Nephron progenitor cell (in vitro differentiated cells): ENCODE measurements around the gene GYPC.
"Not testable (repeated sequence)": the region's sequence is repeated elsewhere in the genome, so short reads cannot be mapped to it uniquely, and the experiment has no call there.

Experiments used
- DNase-seq: peaks from one replicate; pipeline ENCODE4 v3.0.0; 2021
- H3K27ac Mint-ChIP-seq: 2 replicates; pipeline ENCODE4 v1.8.0; 2021; ENCODE audit warnings: mild to moderate bottlenecking, moderate library complexity, mixed read lengths
- H3K27me3 Mint-ChIP-seq: 2 replicates; pipeline ENCODE4 v1.8.0; 2021; ENCODE audit warnings: mild to moderate bottlenecking, low read depth, mixed read lengths; ENCODE audit not compliant: poor library complexity
- H3K36me3 Mint-ChIP-seq: 2 replicates; pipeline ENCODE4 v1.8.0; 2021; ENCODE audit warnings: low read depth, mixed read lengths
- H3K4me1 Mint-ChIP-seq: 2 replicates; pipeline ENCODE4 v1.8.0; 2021; ENCODE audit warnings: mixed read lengths
- H3K4me3 Mint-ChIP-seq: 2 replicates; pipeline ENCODE4 v1.8.0; 2021; ENCODE audit warnings: mild to moderate bottlenecking, moderate library complexity, mixed read lengths
- H3K9me3 Mint-ChIP-seq: 2 replicates; pipeline ENCODE4 v1.8.0; 2021; ENCODE audit warnings: mild to moderate bottlenecking, moderate library complexity, mixed read lengths
- CTCF ChIP-seq: fragments of 200-600 bp; sonication (generic); IDR thresholded peaks from 2 replicates; pipeline ENCODE4 v1.5.0; 2021; ENCODE audit warnings: antibody characterized with exemption

Gene GYPC

DNA sequence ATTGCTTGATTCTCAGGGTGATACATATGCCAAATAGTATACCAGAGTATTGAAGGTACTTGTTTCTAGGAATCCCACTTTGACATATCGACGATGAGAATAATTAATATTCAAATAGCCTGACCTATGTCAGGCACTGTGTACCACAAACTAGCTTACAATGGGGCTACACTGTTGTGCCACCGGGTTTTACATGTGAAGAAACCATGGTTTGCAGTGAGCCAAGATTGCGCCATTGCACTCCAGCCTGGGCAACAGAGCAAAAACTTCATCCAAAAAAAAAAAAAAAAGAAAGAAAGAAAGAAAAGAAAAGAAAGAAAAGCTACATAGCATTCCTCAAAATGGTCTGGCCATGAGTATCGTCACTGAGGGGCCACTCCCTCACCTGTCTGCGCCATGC, 25.5 kb downstream of the GYPC start:
- Mint-ChIP-seq H3K36me3 (peaks cover 95% of the 10 kb centered on the region), H3K27ac (no peak overlapping the region), H3K9me3 (peaks cover 12% of the 10 kb centered on the region), H3K4me3 (no peak overlapping the region), H3K4me1 (peaks cover 18% of the 10 kb centered on the region), H3K27me3 (no peaks in the 10 kb centered on the region)
- no peak for DNase-seq
- TF ChIP-seq CTCF, result no peak

- peaks cover 17% of the 10 kb centered on the region for H3K9me3 Mint-ChIP-seq
- no peaks in the 10 kb centered on the region for H3K27me3 Mint-ChIP-seq
- no peak overlapping the region for H3K4me3 Mint-ChIP-seq
- TF ChIP-seq CTCF, result no peak
- DNase-seq, result no peak
- H3K27ac Mint-ChIP-seq, result no peak overlapping the region
- peaks cover 95% of the 10 kb centered on the region for H3K36me3 Mint-ChIP-seq
- no peaks in the 10 kb centered on the region for H3K4me1 Mint-ChIP-seq
Observed at GRCh38 chr2:126685629-126686028, 29.7 kb downstream of the GYPC start.

GRCh38 chr2:126686286-126686685, 30.3 kb downstream of the GYPC start:
- DNase-seq, result no peak
- H3K27me3 Mint-ChIP-seq, result no peaks in the 10 kb centered on the region
- no peak for TF ChIP-seq CTCF
- no peaks in the 10 kb centered on the region for H3K4me1 Mint-ChIP-seq
- H3K36me3 Mint-ChIP-seq, result peaks cover 95% of the 10 kb centered on the region
- H3K4me3 Mint-ChIP-seq, result no peak overlapping the region
- H3K9me3 Mint-ChIP-seq, result peaks cover 20% of the 10 kb centered on the region
- H3K27ac Mint-ChIP-seq, result no peak overlapping the region

DNA sequence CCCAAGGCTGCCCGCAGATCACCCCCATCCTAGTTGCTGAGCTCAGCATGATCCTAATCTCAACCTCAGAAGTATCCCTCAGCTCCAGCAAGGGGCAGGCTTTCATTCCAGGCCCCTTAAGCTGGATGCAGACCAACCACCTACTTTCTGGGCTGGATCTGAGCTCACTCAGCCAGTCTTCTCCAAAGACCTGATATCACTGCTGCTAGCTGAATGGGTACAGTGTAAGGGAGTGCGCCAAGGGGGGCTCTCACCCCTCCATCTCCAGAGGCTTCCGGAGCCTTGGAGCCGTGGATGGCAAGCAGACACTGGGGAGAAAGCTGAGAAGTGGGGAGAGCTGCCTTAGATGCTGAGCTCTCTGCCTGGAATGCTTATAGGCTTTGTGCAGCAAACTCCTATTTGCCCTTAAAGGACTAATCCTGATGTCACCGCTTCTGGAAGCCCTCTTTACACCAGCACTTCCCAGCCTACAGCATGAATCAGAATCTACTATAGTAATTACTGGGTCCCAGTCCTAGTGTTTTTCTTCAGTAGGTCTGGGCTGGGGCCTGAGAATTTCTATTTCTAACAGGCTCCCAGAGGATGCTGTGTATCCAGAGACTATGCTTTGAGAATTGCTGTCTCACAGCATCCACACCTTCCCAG, 31.0 kb downstream of the GYPC start:
- no peak for DNase-seq
- no peaks in the 10 kb centered on the region for H3K27me3 Mint-ChIP-seq
- H3K9me3 Mint-ChIP-seq, result peaks cover 27% of the 10 kb centered on the region
- H3K27ac Mint-ChIP-seq, result no peak overlapping the region
- H3K36me3 Mint-ChIP-seq, result peaks cover 95% of the 10 kb centered on the region
- TF ChIP-seq CTCF, result no peak
- no peaks in the 10 kb centered on the region for H3K4me1 Mint-ChIP-seq
- no peak overlapping the region for H3K4me3 Mint-ChIP-seq

DNA sequence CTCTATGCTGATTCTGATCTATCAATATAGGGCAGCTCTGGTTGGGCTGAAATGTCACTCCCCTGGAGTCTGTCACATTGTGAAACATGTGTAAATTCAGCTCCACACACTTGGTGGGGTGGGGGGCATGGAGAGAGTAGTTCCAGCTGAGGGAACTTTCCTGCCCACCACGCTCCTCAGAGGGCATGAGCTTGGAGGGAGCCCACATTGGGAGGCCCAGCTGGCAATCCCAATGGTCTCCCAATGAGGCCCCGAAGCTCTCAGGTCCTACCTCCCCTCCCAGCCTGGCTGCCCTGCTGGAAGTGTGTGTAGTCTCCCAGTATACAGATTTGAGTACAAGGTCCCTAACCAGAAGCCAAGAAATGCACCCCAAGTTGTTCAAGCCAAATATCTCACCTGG, 31.5 kb downstream of the GYPC start:
- Mint-ChIP-seq H3K4me1 (no peaks in the 10 kb centered on the region), H3K36me3 (peaks cover 95% of the 10 kb centered on the region), H3K9me3 (peaks cover 33% of the 10 kb centered on the region), H3K4me3 (no peak overlapping the region), H3K27ac (no peak overlapping the region), H3K27me3 (no peaks in the 10 kb centered on the region)
- TF ChIP-seq CTCF, result no peak
- no peak for DNase-seq

GRCh38 chr2:126688594-126688993, 32.6 kb downstream of the GYPC start:
- not testable (repeated sequence) for H3K27ac Mint-ChIP-seq, H3K4me1 Mint-ChIP-seq, H3K27me3 Mint-ChIP-seq, DNase-seq, H3K4me3 Mint-ChIP-seq
- Mint-ChIP-seq H3K36me3 (peaks cover 95% of the 10 kb centered on the region), H3K9me3 (peaks cover 42% of the 10 kb centered on the region)

- H3K4me1 Mint-ChIP-seq, DNase-seq, H3K4me3 Mint-ChIP-seq, H3K27me3 Mint-ChIP-seq, H3K27ac Mint-ChIP-seq: not testable (repeated sequence)
- H3K36me3 Mint-ChIP-seq, result peaks cover 93% of the 10 kb centered on the region
- H3K9me3 Mint-ChIP-seq, result peaks cover 42% of the 10 kb centered on the region
Observed at GRCh38 chr2:126692241-126692640, 36.3 kb downstream of the GYPC start.

- H3K4me3 Mint-ChIP-seq, DNase-seq, H3K4me1 Mint-ChIP-seq, H3K27me3 Mint-ChIP-seq: not testable (repeated sequence)
- Mint-ChIP-seq H3K9me3 (peaks cover 42% of the 10 kb centered on the region), H3K36me3 (peaks cover 92% of the 10 kb centered on the region), H3K27ac (peak overlapping the region; percentile 82)
Observed at GRCh38 chr2:126692934-126693592, 37.1 kb downstream of the GYPC start.
